Right lobe of liver (tissue), 4 donors: Measurements from ENCODE around the gene CARHSP1.

Source experiments
- CTCF ChIP-seq, 4 donors: fragments of 200-600 bp in 3 of 4; fragments of 450-650 bp in 1 of 4; IDR thresholded peaks; one replicate each; pipeline versions ENCODE4 v1.5.1 to v1.8.0; 2016 to 2022; ENCODE audit warnings: antibody characterized with exemption in 4 of 4, mild to moderate bottlenecking in 2 of 4
- POLR2A ChIP-seq: fragments of 450-650 bp; IDR thresholded peaks from one replicate; pipeline ENCODE4 v1.6.1; 2017; ENCODE audit warnings: antibody characterized with exemption, mild to moderate bottlenecking
- donor health status: DM: no; HTN: no; CAD: no.
- donor health status: DM: no; HTN: no; CAD: no.
- donor health status: DM: no; HTN: yes; CAD: no.

GRCh38 chr16:8806272-8806983 is 62.4 kb downstream of the CARHSP1 start:
- no peak for TF ChIP-seq CTCF (IDR thresholded peaks at IDR 0.05)
- no peak for TF ChIP-seq POLR2A
